Measurements from ENCODE around the gene SH3YL1.

SH3YL1 gene

DNA sequence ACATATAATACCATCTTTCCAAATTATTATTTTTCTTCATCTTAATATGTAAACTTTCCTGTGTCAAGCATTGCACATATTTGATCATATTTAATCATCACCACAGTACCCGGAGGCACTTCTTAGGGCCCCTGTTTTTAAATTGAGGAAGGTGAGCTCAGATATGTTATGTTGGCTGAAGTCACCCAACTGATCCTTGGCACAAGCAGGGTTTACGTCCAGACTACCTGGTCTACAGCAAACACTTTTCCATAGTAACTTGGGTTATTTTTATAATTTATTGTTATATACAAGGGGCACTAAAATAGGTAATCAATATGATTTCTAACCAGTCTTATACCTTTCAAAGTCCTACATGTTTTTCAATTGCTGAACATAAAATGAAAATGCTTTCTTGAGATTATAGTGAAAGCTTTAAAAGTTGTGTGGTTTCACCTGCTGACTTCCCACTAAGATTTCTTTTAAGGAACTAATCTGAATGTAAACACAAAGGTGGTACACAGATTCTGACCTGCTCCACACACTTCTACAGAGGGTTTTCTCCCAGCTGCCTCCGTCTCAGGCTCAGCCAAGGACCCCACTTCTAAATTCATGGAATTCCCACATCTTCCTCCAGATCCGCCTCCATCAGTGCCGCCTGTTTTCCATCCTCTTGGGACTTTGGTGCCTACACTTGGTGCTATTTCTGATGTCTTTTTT is 52.2 kb downstream of the SH3YL1 start:
- no peak for DNase-seq

DNA sequence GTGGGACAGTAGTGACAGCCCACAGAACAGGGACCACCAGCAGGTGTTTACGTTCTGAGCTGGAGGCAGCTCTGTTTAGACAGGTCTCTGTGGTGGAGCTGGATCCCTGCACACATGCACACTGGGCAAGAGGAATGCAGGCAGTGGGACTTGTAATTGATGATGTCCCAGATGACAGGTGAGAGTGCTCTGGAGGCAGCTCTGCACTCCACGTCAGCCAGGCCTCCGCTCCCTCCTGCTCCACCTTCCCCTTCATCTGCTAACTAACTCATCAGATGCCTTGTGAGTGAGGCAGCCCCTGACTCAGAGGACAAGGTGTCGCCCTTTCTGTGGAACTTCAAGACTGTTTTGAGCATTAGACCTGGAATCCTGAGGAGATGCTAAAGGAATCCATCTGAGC is 53.2 kb downstream of the SH3YL1 start:
- no peak for DNase-seq

DNA sequence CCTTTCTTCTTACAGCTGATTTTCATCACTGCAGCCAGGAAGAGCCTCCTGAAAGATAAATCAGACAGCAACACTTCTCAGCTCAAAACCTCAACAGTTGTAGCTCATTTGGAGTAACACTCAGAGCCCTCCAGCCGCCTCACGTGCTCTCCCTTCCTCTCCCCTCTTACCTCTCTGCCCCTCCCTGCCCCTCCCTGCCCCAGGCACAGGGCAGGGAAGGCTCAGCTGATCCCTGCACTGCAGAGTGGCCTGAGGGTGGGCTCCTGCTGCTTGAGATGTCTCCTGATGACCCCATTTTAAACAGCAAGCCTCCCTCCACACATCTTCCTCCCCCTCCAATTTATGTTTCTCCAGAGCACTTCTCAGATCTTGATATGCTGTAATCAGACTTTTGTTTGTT is 54.4 kb downstream of the SH3YL1 start:
- no peak for DNase-seq

GRCh38 chr2:208335-208734 is 55.5 kb downstream of the SH3YL1 start:
- no peak for DNase-seq

DNA sequence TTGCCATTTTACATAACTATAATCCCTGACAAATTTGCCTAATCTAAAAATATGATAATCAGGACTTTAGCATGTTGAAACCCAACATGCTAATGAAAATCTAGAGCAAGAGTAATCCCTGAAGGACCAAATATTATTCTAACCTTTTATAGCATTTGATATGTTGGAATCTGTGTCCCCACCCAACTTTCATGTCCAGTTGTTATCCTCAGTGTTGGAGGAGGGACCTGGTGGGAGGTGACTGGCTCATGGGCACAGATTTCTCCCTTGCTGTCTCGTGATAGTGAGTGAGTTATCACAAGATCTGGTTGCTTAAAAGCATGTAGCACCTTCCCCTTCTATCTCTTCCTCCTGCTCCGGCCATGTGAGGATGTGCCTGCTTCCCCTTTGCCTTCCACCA is 59.8 kb downstream of the SH3YL1 start:
- DNase-seq = no peak

DNA sequence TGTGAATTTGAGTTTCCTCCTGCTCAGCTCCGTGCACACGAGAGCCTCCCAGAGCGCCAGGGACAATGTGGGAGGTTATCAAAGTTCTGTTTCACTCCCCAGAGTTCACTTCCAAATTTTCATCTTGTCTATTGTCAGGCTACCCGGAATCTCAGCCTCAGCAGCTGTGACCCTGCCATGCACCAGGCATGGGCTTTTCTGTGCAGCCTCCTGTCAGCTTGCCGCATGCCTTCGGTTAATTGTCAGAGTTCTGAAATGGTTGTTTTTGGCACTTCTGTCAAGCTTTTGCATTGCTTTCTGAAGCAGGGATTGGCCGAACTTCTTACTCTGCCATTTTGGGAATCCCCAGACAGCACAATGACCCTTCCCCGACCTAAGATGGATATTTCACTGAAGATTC is 60.4 kb downstream of the SH3YL1 start:
- DNase-seq = no peak

DNA sequence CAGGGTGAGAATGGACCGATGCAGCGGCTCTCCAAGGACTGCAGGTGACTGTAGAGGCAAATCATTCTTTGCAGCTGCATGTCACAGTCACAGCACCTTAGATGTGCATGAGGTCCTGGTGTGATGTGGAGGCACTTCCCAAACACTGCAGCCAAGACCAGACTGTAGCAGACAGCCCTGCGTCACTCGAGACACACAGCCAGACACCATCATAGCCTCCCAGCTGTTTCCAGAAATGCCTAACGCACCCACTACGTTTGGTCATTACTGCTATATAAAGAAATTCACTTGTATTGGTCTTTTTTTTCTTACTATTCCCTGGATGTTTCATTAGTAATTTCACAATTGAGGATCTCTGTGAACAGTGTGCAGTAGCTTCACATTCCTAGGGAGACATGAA is 60.9 kb downstream of the SH3YL1 start:
- no peak for DNase-seq

DNA sequence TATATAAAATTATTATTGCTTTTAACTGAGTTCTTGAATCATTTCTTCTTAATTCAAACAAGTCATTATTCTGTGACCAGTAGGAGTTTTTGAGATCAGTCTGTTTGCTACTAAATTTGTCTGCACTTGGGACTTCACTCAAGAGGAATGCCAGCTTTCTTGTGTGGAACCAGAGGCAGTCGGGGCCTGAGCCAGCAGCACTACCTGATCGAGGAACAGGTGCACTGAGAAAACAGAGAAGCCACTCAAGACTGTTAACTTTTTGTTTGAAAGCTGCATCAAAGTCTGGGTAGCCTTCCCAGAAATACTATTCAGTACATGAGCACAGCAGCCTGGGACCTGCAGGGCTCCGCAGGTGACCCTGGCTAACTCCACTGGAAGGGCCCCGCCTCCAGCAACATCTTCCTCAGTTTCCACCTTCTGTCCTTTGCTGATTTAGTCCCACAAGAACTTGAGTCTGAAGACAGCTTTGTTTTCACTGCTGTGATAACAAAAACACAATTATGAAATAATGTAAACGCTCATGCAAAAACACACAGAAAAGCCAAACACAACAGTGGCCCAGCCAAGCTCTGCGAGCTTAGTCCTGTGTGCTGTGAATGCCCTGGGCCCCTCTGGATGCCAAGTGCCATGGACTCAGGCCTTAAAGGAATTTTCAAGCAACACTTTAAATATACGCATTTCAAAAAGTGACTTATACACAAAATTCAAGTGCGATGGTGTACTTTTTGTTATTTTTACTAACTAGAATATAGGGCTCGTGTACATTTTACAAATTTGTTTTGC is 62.0 kb downstream of the SH3YL1 start:
- no peak for DNase-seq

DNA sequence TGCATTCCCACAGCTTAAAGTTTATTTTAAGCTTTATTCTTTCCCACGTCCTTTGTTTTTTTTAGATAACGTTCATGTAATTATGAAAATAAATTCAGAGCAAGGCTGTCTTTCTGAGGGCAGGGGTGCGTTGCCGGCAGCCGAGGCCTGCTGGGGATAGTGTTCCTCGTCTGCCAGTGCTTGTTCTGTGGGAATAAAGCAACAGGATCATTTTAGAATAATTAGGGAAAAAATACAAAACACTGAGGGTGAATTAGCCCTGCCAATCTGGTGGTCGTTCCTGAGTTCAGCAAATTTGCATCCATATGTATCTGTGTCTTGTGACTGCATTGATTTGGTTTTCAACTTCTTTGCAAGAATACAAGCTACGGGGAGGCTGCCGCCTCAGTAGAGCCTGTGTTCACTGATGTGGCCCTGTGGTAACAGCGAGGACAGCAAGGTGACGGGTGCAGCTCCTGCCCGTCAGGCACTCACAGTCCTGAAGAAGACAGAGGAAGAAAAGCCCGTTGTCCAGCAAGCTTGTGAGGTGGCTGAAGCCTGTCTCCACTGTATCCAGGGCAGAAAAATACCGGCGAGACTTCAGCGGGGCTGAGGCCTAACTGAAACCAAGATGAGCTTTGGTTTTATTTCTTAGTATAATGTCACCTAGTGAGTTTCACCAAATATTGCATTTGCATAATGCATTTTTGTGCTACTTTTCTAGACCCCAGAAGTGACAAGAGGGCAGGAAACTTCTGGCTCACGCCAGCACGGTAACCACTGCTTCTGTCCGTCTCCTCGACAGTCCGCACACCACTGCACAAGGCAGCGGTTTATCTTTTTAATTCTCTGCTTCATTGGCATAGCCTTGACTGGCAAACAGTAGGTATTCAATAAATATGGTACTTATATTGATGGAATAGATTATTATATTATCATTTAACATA is 64.5 kb downstream of the SH3YL1 start:
- no peak for DNase-seq

GRCh38 chr2:196406-196805 is 67.4 kb downstream of the SH3YL1 start:
- DNase-seq = no peak

DNA sequence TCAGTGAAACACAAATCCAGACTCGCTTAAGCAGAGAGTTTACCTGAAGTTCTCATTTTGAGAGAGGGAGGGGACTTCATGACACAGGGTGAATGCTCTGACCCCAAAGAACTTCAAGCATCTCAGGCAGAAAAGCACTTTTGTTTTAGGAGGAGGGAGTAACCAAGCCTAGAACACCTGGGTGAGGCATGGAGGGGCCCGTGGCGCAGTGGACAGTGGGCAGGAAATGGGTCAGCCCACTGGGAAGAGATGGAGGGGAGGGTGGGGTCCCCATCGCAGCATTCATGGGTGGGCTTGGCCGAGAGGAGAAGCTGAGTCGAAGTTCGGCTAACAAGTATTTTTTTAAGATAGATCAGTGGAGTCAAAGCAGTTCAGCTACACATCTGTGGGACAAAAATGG is 67.9 kb downstream of the SH3YL1 start:
- DNase-seq = no peak

- DNase-seq = no peak
Measured at GRCh38 chr2:193141-193671, 70.6 kb downstream of the SH3YL1 start.

DNA sequence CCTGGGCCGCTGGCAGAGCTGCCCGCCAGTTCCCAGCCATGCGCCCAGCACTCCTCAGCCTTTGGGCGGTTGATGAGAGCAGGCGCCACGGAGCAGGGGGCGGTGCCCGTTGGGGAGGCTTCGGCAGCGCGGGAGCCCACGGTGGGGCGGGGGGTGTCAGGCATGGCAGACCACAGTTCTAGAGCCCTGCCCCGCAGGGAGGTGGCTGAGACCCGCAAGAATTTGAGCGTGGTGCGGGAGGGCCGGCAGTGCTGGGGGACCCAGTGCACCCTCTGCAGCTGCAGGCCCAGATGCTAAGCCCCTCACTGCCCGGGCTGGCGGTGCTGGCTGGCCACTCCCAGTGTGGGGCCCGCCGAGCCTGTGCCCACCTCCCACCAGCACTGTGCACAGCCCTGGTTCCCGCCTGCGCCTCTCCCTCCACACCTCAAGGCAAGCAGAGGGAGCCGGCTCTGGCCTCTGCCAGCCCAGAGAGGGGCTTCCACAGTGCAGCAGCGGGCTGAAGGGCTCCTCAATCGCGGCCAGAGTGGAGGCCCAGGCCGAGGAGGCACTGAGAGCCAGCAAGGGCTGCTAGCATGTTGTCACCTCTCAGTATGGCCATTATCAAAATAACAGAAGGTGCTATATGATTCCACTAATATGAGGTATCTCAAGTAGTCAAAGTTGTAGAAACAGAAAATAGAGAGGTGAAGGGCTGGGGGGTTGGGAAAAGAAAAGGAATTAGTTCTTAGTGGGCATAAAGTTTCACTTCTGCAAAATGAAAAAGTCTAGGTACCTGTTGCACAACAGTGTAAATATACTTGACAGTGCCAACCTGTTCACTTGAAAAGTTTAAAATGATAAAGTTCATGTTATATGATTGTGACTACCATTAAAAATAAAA is 72.3 kb downstream of the SH3YL1 start:
- no peak for DNase-seq

DNA sequence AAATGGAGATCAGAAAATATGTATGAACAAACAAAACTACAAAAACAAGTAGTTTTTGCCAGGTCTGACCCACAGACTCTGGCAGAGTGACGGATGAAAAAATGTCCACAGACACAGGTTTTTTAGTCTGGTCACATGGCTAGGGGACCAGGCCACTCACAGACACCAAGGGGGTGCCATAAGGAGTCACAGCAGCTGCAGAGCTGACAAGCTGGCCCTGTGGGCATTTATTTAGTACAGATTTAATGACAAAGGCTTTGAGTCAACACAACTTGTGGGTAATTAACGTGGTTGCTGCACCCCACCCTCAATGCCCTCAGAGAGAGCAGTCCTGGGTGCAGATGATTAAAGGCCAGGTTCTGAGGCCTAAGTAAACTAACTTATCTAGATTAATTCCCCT is 76.0 kb downstream of the SH3YL1 start:
- no peak for DNase-seq

- no peak for DNase-seq
Measured at GRCh38 chr2:185221-185620, 78.6 kb downstream of the SH3YL1 start.

DNA sequence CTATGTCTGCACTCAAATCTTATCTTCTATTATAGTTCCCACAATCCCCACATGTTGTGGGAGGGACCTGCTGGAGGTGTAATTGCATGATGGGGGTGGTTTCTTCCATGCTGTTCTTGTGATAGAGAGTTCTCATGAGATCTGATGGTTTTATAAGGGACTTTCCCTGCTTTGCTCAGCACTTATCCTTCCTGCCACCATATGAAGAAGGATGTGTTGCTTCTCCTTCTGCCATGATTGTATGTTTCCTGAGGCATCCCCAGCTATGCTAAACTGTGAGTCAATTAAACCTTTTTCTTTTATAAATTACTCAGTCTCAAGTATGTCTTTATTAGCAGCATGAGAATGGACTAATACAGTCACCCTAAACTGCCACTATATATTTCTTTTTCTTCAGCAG is 79.1 kb downstream of the SH3YL1 start:
- DNase-seq = no peak

DNA sequence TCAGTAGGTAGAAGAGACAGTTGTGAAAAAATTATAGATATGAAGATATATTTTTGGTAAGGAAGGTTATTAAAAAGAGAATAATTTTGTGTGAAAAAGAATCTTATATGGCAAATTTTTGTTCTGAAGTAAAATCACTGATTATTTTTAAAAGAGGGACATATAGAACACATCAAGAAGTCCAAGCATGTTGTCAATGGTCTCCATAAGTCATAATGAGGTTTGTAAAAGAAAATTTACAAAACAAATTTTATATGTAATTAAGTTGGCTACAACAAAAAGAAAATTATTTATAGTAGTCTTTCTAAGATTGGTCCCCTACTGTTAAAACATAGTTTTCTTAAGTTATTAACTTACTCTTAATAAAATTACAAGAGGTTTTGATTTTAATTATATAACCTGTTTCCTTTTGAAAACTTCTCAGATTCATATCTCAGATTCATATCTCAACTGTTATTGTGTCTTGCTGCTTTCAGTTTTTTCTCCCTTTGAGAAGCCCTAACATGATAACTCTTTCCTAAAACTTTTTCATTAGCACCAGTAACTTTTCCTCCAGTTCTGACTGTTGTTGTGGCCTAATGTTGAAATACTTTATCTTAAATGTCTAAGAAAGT is 81.2 kb downstream of the SH3YL1 start:
- DNase-seq = no peak

GRCh38 chr2:180311-180710 is 83.5 kb downstream of the SH3YL1 start:
- no peak for DNase-seq

- no peak for DNase-seq
Measured at GRCh38 chr2:179886-180285, 83.9 kb downstream of the SH3YL1 start.

GRCh38 chr2:177733-178132 is 86.1 kb downstream of the SH3YL1 start:
- DNase-seq = no peak

DNA sequence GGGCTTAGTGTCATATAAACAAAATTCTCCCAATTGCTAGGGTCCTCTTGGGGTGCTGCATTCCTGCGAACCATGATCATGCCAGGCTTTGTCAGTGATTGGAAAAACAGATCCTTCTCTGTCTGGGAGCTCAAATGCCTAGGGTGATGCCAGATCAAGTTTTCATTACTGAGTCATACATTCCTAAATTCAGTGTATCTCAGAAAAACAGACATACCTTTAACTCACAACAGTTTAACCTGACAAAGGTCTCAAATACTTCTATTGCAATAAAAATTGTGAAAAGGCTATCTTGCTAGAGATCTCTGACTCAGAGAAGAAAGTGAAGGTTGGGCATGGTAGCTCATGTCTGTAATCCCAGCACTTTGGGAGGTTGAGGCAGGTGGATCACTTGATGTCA is 86.9 kb downstream of the SH3YL1 start:
- no peak for DNase-seq

Measured in NCI-H1105 (cell line).